ENCODE results near the gene NHSL1. TPM values are rescaled to one million over a fixed set of nuclear protein-coding genes. Genes with fewer than 3 reads are reported as not detected.
A peak's percentile ranks its signal among the peaks of the same experiment; 100 is the strongest.

The NHSL1 gene
- polyA plus RNA-seq, 3 donors from 2014 or later = 0.09 TPM; not detected in 2

- no peaks in the 10 kb centered on the region for H3K9me3 Mint-ChIP-seq
- H3K36me3 Mint-ChIP-seq = peaks cover 0 to 8% (median 0%) of the 10 kb centered on the region in 3 donors
- DNase-seq = no peak
- H3K27me3 Mint-ChIP-seq (ENCODE audit: low read depth in 3 of 3) = peaks cover 0 to 3% (median 3%) of the 10 kb centered on the region in 3 donors
- H3K27ac Mint-ChIP-seq = peak overlapping the region in 1 of 6 donors; percentile 11
- H3K4me3 Mint-ChIP-seq = peak overlapping the region in 4 of 5 donors; percentile 27 to 64 (median 40)
- H3K4me1 Mint-ChIP-seq = peaks cover 13 to 23% of the 10 kb centered on the region in 2 donors
Measured at GRCh38 chr6:138401960-138402837, 97.1 kb downstream of the NHSL1 start.

GRCh38 chr6:138400326-138400725 is 99.0 kb downstream of the NHSL1 start:
- H3K27ac Mint-ChIP-seq = no peak overlapping the region
- H3K4me1 Mint-ChIP-seq = peaks cover 12 to 14% of the 10 kb centered on the region in 2 donors
- no peaks in the 10 kb centered on the region for H3K9me3 Mint-ChIP-seq
- no peak overlapping the region for H3K4me3 Mint-ChIP-seq
- no peak for DNase-seq
- H3K36me3 Mint-ChIP-seq = no peaks in the 10 kb centered on the region
- H3K27me3 Mint-ChIP-seq (ENCODE audit: low read depth in 3 of 3) = peaks cover 0 to 3% (median 3%) of the 10 kb centered on the region in 3 donors

GRCh38 chr6:138397128-138398122 is 101.9 kb downstream of the NHSL1 start:
- Mint-ChIP-seq H3K9me3 (no peaks in the 10 kb centered on the region), H3K4me1 (no peaks in the 10 kb centered on the region), H3K27ac (no peak overlapping the region), H3K27me3 (ENCODE audit: low read depth in 3 of 3) (peaks cover 0 to 5% (median 0%) of the 10 kb centered on the region in 3 donors), H3K36me3 (no peaks in the 10 kb centered on the region), H3K4me3 (no peak overlapping the region)
- DNase-seq = no peak

GRCh38 chr6:138396709-138397108 is 102.6 kb downstream of the NHSL1 start:
- DNase-seq = no peak
- Mint-ChIP-seq H3K4me3 (no peak overlapping the region), H3K36me3 (no peaks in the 10 kb centered on the region), H3K4me1 (no peaks in the 10 kb centered on the region), H3K9me3 (no peaks in the 10 kb centered on the region), H3K27ac (no peak overlapping the region), H3K27me3 (ENCODE audit: low read depth in 3 of 3) (peaks cover 0 to 5% (median 2%) of the 10 kb centered on the region in 3 donors)

- Mint-ChIP-seq H3K4me1 (no peaks in the 10 kb centered on the region), H3K27ac (no peak overlapping the region), H3K9me3 (no peaks in the 10 kb centered on the region), H3K4me3 (no peak overlapping the region), H3K27me3 (ENCODE audit: low read depth in 3 of 3) (peaks cover 3 to 15% (median 6%) of the 10 kb centered on the region in 3 donors), H3K36me3 (no peaks in the 10 kb centered on the region)
- no peak for DNase-seq
Measured at GRCh38 chr6:138393871-138394783, 105.2 kb downstream of the NHSL1 start.

- no peak overlapping the region for H3K27ac Mint-ChIP-seq
- no peak overlapping the region for H3K4me3 Mint-ChIP-seq
- H3K36me3 Mint-ChIP-seq = no peaks in the 10 kb centered on the region
- peaks cover 6 to 18% (median 11%) of the 10 kb centered on the region in 3 donors for H3K27me3 Mint-ChIP-seq (ENCODE audit: low read depth in 3 of 3)
- no peaks in the 10 kb centered on the region for H3K9me3 Mint-ChIP-seq
- DNase-seq = no peak
- H3K4me1 Mint-ChIP-seq = no peaks in the 10 kb centered on the region
Measured at GRCh38 chr6:138389551-138389950, 109.7 kb downstream of the NHSL1 start.

DNA sequence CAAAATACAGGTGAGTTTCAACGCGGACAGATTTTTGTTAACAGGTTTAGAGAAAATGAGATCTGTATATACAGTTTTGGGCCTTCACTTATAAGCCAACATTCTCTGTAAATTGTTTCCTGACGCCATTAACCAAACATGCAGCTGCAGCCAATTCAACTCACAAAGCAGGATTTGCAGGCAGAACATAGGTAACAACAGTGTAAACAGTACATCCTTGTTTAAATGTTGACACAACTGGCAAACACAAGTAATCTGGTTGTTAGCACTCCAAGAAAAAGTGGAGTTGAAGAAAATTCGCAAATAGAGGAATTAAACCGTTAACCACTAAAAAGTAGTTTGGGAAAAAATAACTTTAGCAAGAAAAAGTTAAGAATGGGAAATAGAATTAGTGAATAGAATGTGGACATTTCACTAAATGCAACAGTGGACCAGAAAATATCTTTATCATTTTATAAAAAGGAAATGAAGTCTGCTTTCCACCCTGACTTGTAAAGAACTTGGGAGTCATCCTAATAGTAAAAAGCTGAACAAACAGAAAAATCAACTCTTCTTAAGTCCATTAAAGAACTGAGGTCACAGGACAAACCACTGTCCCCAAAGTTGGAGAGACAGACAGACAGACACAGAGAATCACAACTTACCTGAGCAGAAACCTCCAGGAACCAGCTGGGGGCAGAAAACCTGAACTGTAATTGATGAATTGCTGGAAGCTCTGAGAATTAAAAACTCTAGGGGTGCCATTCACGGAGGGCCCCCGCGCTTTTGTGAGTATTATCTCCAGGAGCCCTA is 111.5 kb downstream of the NHSL1 start:
- no peak overlapping the region for H3K27ac Mint-ChIP-seq
- DNase-seq = no peak
- H3K4me3 Mint-ChIP-seq = no peak overlapping the region
- H3K36me3 Mint-ChIP-seq = no peaks in the 10 kb centered on the region
- no peaks in the 10 kb centered on the region for H3K9me3 Mint-ChIP-seq
- no peaks in the 10 kb centered on the region for H3K4me1 Mint-ChIP-seq
- peaks cover 6 to 14% (median 11%) of the 10 kb centered on the region in 3 donors for H3K27me3 Mint-ChIP-seq (ENCODE audit: low read depth in 3 of 3)

DNA sequence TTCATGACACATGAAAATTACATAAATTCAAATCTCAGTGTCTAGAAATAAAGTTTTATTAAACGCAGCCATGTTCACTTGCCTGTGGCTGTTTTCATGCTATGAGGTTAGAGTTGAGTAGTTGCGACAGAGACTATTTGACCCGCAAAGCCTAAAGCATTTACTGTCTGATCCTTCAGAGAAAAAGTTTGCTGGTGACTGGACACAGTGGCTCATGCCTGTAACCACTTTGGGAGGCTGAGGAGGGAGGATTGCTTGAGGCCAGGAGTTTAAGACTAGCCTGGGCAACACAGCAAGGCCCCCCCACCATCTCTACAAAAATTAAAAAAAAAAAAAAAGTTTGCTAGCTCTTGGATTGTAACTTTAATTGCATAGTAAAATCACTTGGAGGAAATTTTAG is 112.4 kb downstream of the NHSL1 start:
- Mint-ChIP-seq H3K4me3 (no peak overlapping the region), H3K9me3 (no peaks in the 10 kb centered on the region), H3K27me3 (ENCODE audit: low read depth in 3 of 3) (peaks cover 6 to 12% (median 8%) of the 10 kb centered on the region in 3 donors), H3K36me3 (no peaks in the 10 kb centered on the region), H3K27ac (no peak overlapping the region), H3K4me1 (no peaks in the 10 kb centered on the region)
- DNase-seq = no peak

- Mint-ChIP-seq H3K9me3 (no peaks in the 10 kb centered on the region), H3K4me1 (no peaks in the 10 kb centered on the region), H3K27me3 (ENCODE audit: low read depth in 3 of 3) (peaks cover 3 to 6% (median 4%) of the 10 kb centered on the region in 3 donors), H3K27ac (no peak overlapping the region), H3K36me3 (no peaks in the 10 kb centered on the region), H3K4me3 (no peak overlapping the region)
- DNase-seq = no peak
Measured at GRCh38 chr6:138383776-138384175, 115.5 kb downstream of the NHSL1 start.

DNA sequence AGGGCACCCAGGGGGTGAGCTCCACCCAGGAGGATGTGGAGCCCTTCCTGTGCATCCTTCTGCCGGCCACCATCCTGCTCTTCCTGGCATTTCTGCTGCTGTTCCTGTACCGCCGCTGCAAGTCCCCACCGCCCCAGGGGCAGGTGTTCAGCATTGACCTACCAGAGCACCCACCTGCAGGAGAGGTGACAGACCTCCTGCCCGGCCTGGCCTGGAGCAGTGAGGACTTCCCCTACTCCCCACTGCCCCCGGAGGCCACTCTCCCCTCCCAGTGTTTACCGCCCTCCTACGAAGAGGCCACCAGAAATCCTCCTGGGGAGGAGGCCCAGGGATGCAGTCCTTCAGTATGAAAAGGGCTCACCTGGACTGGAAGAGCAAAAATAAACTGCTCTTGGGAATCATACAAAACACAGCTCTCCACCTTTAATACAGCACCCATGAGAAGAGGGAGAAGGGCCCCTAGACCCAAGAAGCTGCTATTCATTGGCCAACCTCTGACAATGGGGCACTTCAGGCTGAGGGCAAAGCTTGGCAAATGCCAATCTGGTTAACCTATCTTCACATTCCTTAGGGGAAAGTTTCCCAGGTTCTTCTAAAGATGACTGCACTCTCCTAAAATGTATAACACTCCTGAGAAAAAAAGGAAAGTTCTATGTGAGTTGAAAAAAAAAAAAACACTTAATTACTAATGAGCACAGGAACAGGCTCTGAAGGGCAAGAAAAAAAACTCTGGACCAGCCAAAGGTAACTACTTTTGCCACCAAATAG is 116.6 kb downstream of the NHSL1 start:
- H3K4me1 Mint-ChIP-seq = no peaks in the 10 kb centered on the region
- peaks cover 2 to 11% (median 3%) of the 10 kb centered on the region in 3 donors for H3K27me3 Mint-ChIP-seq (ENCODE audit: low read depth in 3 of 3)
- H3K27ac Mint-ChIP-seq = no peak overlapping the region
- H3K36me3 Mint-ChIP-seq = no peaks in the 10 kb centered on the region
- H3K9me3 Mint-ChIP-seq = no peaks in the 10 kb centered on the region
- H3K4me3 Mint-ChIP-seq = no peak overlapping the region
- no peak for DNase-seq

DNA sequence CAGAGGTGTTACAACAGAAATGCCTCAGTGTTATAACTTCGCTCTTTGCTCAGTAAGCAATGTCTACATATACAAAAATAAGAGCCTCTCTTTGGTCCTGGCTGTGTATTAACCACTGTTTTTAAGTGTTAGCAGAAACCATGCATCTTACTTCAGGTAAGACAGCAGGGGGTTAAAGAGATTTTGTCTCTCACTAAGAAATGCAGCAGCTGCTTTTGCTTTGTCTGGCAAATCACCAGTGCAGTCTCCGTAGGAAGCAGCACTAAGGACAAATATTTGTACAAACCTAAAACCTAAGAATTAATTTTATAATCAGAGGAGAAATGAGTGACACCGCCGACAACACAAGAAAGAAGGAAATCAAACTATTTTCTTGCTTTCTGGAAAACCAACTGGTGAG is 120.8 kb downstream of the NHSL1 start:
- Mint-ChIP-seq H3K4me3 (no peak overlapping the region), H3K9me3 (no peaks in the 10 kb centered on the region), H3K27ac (no peak overlapping the region), H3K27me3 (ENCODE audit: low read depth in 3 of 3) (peaks cover 2 to 10% (median 2%) of the 10 kb centered on the region in 3 donors), H3K4me1 (no peaks in the 10 kb centered on the region), H3K36me3 (no peaks in the 10 kb centered on the region)
- DNase-seq = no peak

- no peaks in the 10 kb centered on the region for H3K4me1 Mint-ChIP-seq
- no peak for DNase-seq
- H3K9me3 Mint-ChIP-seq = no peaks in the 10 kb centered on the region
- H3K36me3 Mint-ChIP-seq = no peaks in the 10 kb centered on the region
- H3K4me3 Mint-ChIP-seq = no peak within 1 kb of the TSS
- no peak within 1 kb of the TSS for H3K27ac Mint-ChIP-seq
- peaks cover 2 to 10% (median 2%) of the 10 kb centered on the region in 3 donors for H3K27me3 Mint-ChIP-seq (ENCODE audit: low read depth in 3 of 3)
Measured at GRCh38 chr6:138377844-138378243, 121.5 kb downstream of the NHSL1 start, which contains the start of gene SMIM28. TSS of gene SMIM28 (plus strand) at chr6:138377905. CDS start at chr6:138378073, 168 bp downstream.

Data from immature natural killer cell (primary cell).